OCI-LY1 (cell line): Measurements from ENCODE around the gene SAT1.

Experiments used
- CTCF ChIP-seq: fragments of 200-600 bp; sonication (generic), shearing (Covaris generic); IDR thresholded peaks from 2 replicates; pipeline ENCODE4 v1.5.1; 2017; ENCODE audit warnings: mild to moderate bottlenecking, antibody characterized with exemption, low read length, moderate library complexity, mixed read lengths
- EZH2 ChIP-seq: fragments of 200-600 bp; sonication (generic), shearing (Covaris generic); IDR thresholded peaks from 2 replicates; pipeline ENCODE4 v1.8.0; 2017; ENCODE audit warnings: borderline replicate concordance, mixed run types, mild to moderate bottlenecking, antibody characterized with exemption, low read length, moderate library complexity, mixed read lengths

- no peak for TF ChIP-seq CTCF
- TF ChIP-seq EZH2, result no peak
Measured at GRCh38 chrX:23822397-23822796, 39.4 kb downstream of the SAT1 start.
